PC-9 (cell line): Measurements from ENCODE around the gene ERCC2.

ENCODE experiments used
- CTCF ChIP-seq: fragments of 200-600 bp; sonication (generic); conservative IDR thresholded peaks from 2 replicates; pipeline ENCODE4 v1.6.1; 2017; ENCODE audit warnings: mixed run types, antibody characterized with exemption, mild to moderate bottlenecking, moderate library complexity
- EZH2 ChIP-seq: fragments of 200-600 bp; sonication (generic); IDR thresholded peaks from 2 replicates; pipeline ENCODE4 v1.8.0; 2017; ENCODE audit warnings: antibody characterized with exemption, low read depth

- no peak for TF ChIP-seq CTCF
- TF ChIP-seq EZH2: no peak
Observed at GRCh38 chr19:45350477-45351058, 19.8 kb downstream of the ERCC2 start.
